IMR-90 (cell line): ENCODE data around the gene CBX8. TPM values are rescaled to one million over a fixed set of nuclear protein-coding genes. Genes with fewer than 3 reads are reported as not detected.

Experiments
- ATAC-seq: fragments of 200-7000 bp; cut with Tn5 transposase; 2 replicates; pipeline ENCODE4 v1.9.1; 2020; ENCODE audit warnings: low read depth, mild to moderate bottlenecking, moderate library complexity
- BruUV-seq: library from RNA; stranded (reverse); fragments of 400-500 nt; replicated peaks from 2 replicates; lab custom pipeline; 2021; lab: Mats Ljungman, UMichigan
- CTCF ChIA-PET: fragments of 300-600 bp; formaldehyde crosslinking; extraction: SDS; loops from one replicate; lab custom pipeline; 2021; ENCODE audit warnings: antibody characterized with exemption; lab: Yijun Ruan, JAX
- POLR2A ChIA-PET: fragments of 300-600 bp; sonication (Branson Sonifier 250); formaldehyde crosslinking; loops from one replicate; lab custom pipeline; 2022; ENCODE audit warnings: antibody characterized with exemption; ENCODE audit not compliant: unreplicated experiment; lab: Charles Lee
- DNase-seq: peaks from one replicate; pipeline ENCODE4 v3.0.0; 2013
- H2AFZ ChIP-seq: replicated peaks from 2 replicates; pipeline ENCODE3; 2013; ENCODE audit warnings: low read length, mild to moderate bottlenecking; ENCODE audit not compliant: poor library complexity
- H2AK5ac ChIP-seq: 2 replicates; pipeline ENCODE4 v1.6.1; 2013; ENCODE audit warnings: low read depth, low read length, inconsistent platforms
- H2AK9ac ChIP-seq: replicated peaks from 2 replicates; pipeline ENCODE3; 2013; ENCODE audit warnings: mild to moderate bottlenecking, low read depth, low read length, moderate library complexity; ENCODE audit not compliant: poor library complexity
- H2BK120ac ChIP-seq: 2 replicates; pipeline ENCODE4 v1.6.1; 2013; ENCODE audit warnings: low read depth, low read length, inconsistent platforms
- H2BK15ac ChIP-seq: 3 replicates; pipeline ENCODE4 v1.6.1; 2013; ENCODE audit warnings: low read depth, low read length, inconsistent platforms
- H2BK20ac ChIP-seq: 2 replicates; pipeline ENCODE4 v1.6.1; 2013; ENCODE audit warnings: low read depth, mild to moderate bottlenecking, inconsistent platforms, low read length, moderate library complexity
- H2BK5ac ChIP-seq: 2 replicates; pipeline ENCODE4 v1.6.1; 2013; ENCODE audit warnings: mild to moderate bottlenecking, low read depth, low read length, inconsistent platforms; ENCODE audit not compliant: poor library complexity, severe bottlenecking
- H3K14ac ChIP-seq: replicated peaks from 2 replicates; pipeline ENCODE4 v1.6.1; 2013; ENCODE audit warnings: low read depth, low read length, inconsistent platforms
- H3K18ac ChIP-seq: 2 replicates; pipeline ENCODE4 v1.6.1; 2013; ENCODE audit warnings: low read depth, low read length, control low read depth
- H3K23ac ChIP-seq: 2 replicates; pipeline ENCODE4 v1.6.1; 2013; ENCODE audit warnings: low read depth, low read length, inconsistent platforms
- H3K27ac ChIP-seq: 2 replicates; pipeline ENCODE4 v1.5.1; 2013; ENCODE audit warnings: mild to moderate bottlenecking, control low read depth, low read length; ENCODE audit not compliant: insufficient read depth
- H3K27me3 ChIP-seq: 2 replicates; pipeline ENCODE4 v1.6.1; 2013; ENCODE audit warnings: low read length; ENCODE audit not compliant: control insufficient read depth, insufficient read depth
- H3K36me3 ChIP-seq: 2 replicates; pipeline ENCODE4 v1.6.1; 2013; ENCODE audit warnings: low read length, mixed read lengths; ENCODE audit not compliant: control insufficient read depth, insufficient read depth
- H3K4ac ChIP-seq: 2 replicates; pipeline ENCODE4 v1.6.1; 2013; ENCODE audit warnings: low read depth, low read length, inconsistent platforms
- H3K4me1 ChIP-seq: 2 replicates; pipeline ENCODE4 v1.6.1; 2013; ENCODE audit warnings: low read length, mixed read lengths; ENCODE audit not compliant: control insufficient read depth, insufficient read depth
- H3K4me2 ChIP-seq: 2 replicates; pipeline ENCODE4 v1.6.1; 2013; ENCODE audit warnings: low read depth, mild to moderate bottlenecking, control low read depth, low read length, moderate library complexity
- H3K4me3 ChIP-seq: 2 replicates; pipeline ENCODE4 v1.5.1; 2013; ENCODE audit warnings: low read depth, mild to moderate bottlenecking, control low read depth, low read length, moderate library complexity; ENCODE audit not compliant: insufficient read depth
- H3K56ac ChIP-seq: 2 replicates; pipeline ENCODE4 v1.6.1; 2013; ENCODE audit warnings: low read length, inconsistent platforms; ENCODE audit not compliant: insufficient read depth; ENCODE audit errors: extremely low read depth
- H3K79me1 ChIP-seq, 2 experiments: 2 replicates each; pipeline ENCODE4 v1.6.1; 2013; ENCODE audit warnings: low read length in 2 of 2, inconsistent platforms in 1 of 2, low read depth in 1 of 2
- H3K9ac ChIP-seq: 2 replicates; pipeline ENCODE4 v1.6.1; 2013; ENCODE audit warnings: low read depth, low read length, control low read depth
- H3K9me1 ChIP-seq: 2 replicates; pipeline ENCODE4 v1.6.1; 2013; ENCODE audit warnings: low read length, inconsistent platforms; ENCODE audit not compliant: insufficient read depth
- H3K9me3 ChIP-seq: 2 replicates; pipeline ENCODE4 v1.6.1; 2013; ENCODE audit warnings: low read length; ENCODE audit not compliant: control insufficient read depth, insufficient read depth
- H4K20me1 ChIP-seq: 2 replicates; pipeline ENCODE4 v1.6.1; 2013; ENCODE audit warnings: low read length, inconsistent platforms; ENCODE audit not compliant: insufficient read depth
- H4K5ac ChIP-seq: 2 replicates; pipeline ENCODE4 v1.6.1; 2013; ENCODE audit warnings: mild to moderate bottlenecking, low read depth, low read length, control low read depth
- H4K8ac ChIP-seq, 2 experiments: 2 replicates each; pipeline ENCODE4 v1.6.1; 2013; ENCODE audit warnings: low read depth in 2 of 2, low read length in 2 of 2, control low read depth in 1 of 2, inconsistent platforms in 1 of 2
- H4K91ac ChIP-seq: 2 replicates; pipeline ENCODE4 v1.6.1; 2013; ENCODE audit warnings: low read depth, low read length, inconsistent platforms; ENCODE audit not compliant: insufficient read depth
- CEBPB ChIP-seq: IDR thresholded peaks from 2 replicates; pipeline ENCODE4 v1.6.1; 2012; ENCODE audit warnings: low read depth, low read length, improper control_type of control experiment
- MAZ ChIP-seq: IDR thresholded peaks from 2 replicates; pipeline ENCODE4 v1.6.1; 2012; ENCODE audit warnings: low read depth, mild to moderate bottlenecking, low read length, improper control_type of control experiment, moderate library complexity, borderline replicate concordance
- POLR2A ChIP-seq: IDR thresholded peaks from 2 replicates; pipeline ENCODE4 v1.6.1; 2012; ENCODE audit warnings: mild to moderate bottlenecking, low read depth, low read length
- USF2 ChIP-seq: fragments of 150-350 bp; IDR thresholded peaks from 2 replicates; pipeline ENCODE4 v1.6.1; 2017; ENCODE audit warnings: mild to moderate bottlenecking, antibody characterized with exemption, low read length, low read depth
- WGBS, 2 experiments: methylation state at CpG; one replicate each; pipeline versions ENCODE4 v1.1.5 to v1.1.7; 2013; ENCODE audit warnings: missing lambda C conversion rate in 2 of 2; ENCODE audit not compliant: insufficient read length in 1 of 2; ENCODE audit errors: extremely low coverage in 2 of 2; 5-methylcytosine and 5-hydroxymethylcytosine counted together
- dilution Hi-C: fragments of 300-500 bp; cut with HindIII; formaldehyde crosslinking; loops from one replicate; pipeline ENCODE4 v1.14.3; 2018; ENCODE audit warnings: low sequenced_read_pairs; ENCODE audit not compliant: unreplicated experiment
- in situ Hi-C: fragments of 300-500 bp; cut with MboI; formaldehyde crosslinking; loops from 3 replicates; pipeline ENCODE4 v1.14.3; 2019; ENCODE audit warnings: low sequenced_read_pairs, inconsistent platforms, mixed read lengths
- intact Hi-C: fragments of 100-400 bp; cut with micrococcal nuclease; formaldehyde crosslinking; loops from 2 replicates; pipeline ENCODE4 v1.10.0; 2022
- polyA plus RNA-seq, 3 experiments: library from polyadenylated mRNA; depleted of rRNA; stranded (reverse); fragments of >200 nt; gene quantifications; 2 replicates each; pipeline ENCODE4 v1.2.3, GENCODE V29; 2012; ENCODE audit warnings: low replicate concordance in 1 of 3
- total RNA-seq: library from RNA; depleted of rRNA; stranded (reverse); fragments of >200 nt; gene quantifications from 2 replicates; pipeline ENCODE4 v1.2.3, GENCODE V29; 2012

CBX8 gene
- total and polyA plus RNA-seq, 2 of the 4 experiments (the other 2 are of a cell fraction) = 3.2 to 5.4 TPM

- Histone ChIP-seq H3K9me3 (peaks cover 6% of the 10 kb centered on the region; the same call in 1 of the 2 replicates), H3K27ac (no peak overlapping the region), H3K27me3 (peaks cover 40% of the 10 kb centered on the region), H3K18ac (no peak overlapping the region), H3K23ac (peak overlapping the region; percentile 50), H4K20me1 (peaks cover 21% of the 10 kb centered on the region), H2BK15ac (no peak overlapping the region), H3K4me1 (peaks cover 17% of the 10 kb centered on the region), H3K9me1 (no peaks in the 10 kb centered on the region), H4K5ac (no peak overlapping the region), H3K4me2 (no peak overlapping the region), H2BK20ac (no peak overlapping the region), H3K56ac (no peak overlapping the region), H3K79me1 (peaks cover 10 to 20% of the 10 kb centered on the region in 2 experiments; a peak in 3 of 4 replicates), H3K4me3 (no peak overlapping the region), H3K36me3 (no peaks in the 10 kb centered on the region), H3K14ac (no peak overlapping the region), H4K91ac (no peak overlapping the region), H4K8ac (no peak overlapping the region), H2AK5ac (no peak overlapping the region), H2AK9ac (peak overlapping the region; percentile 63), H2BK120ac (no peak overlapping the region), H2AFZ (peak overlapping the region; percentile 52), H3K9ac (no peak overlapping the region), H2BK5ac (no peak overlapping the region), H3K4ac (no peak overlapping the region)
- ATAC-seq (no peak), DNase-seq (no peak)
- no TSS peak for BruUV-seq
- ChIA-PET CTCF (interaction anchor here (2.5 kb wide), 1 partner anchor 153 kb away, joined by 12 read pairs; no protein-coding TSS in a partner anchor), POLR2A (no interaction called here)
- 5% methylated on average over 23 of the region's 55 CpGs; no CpG with 5 or more reads in 1 of the 2 experiments for WGBS, 2 experiments
- TF ChIP-seq USF2 (no peak), CEBPB (no peak), POLR2A (no peak), MAZ (no peak)
- intact Hi-C loops = no loop called here
- dilution Hi-C loops = no loop called here
- in situ Hi-C loops = loop anchor here (10.0 kb wide), 1 partner anchor 143 kb away; no protein-coding TSS in a partner anchor
Observed at GRCh38 chr17:79841369-79842135, 44.7 kb upstream of the CBX8 start.
